Measurements from ENCODE around the gene GRAMD2B. TPM values are rescaled to one million over a fixed set of nuclear protein-coding genes. Genes with fewer than 3 reads are reported as not detected.
"Not testable (repeated sequence)": the region's sequence is repeated elsewhere in the genome, so short reads cannot be mapped to it uniquely, and the experiment has no call there.

The GRAMD2B gene
- total RNA-seq, 1 donor from 2014 or later = 15.0 TPM

DNA sequence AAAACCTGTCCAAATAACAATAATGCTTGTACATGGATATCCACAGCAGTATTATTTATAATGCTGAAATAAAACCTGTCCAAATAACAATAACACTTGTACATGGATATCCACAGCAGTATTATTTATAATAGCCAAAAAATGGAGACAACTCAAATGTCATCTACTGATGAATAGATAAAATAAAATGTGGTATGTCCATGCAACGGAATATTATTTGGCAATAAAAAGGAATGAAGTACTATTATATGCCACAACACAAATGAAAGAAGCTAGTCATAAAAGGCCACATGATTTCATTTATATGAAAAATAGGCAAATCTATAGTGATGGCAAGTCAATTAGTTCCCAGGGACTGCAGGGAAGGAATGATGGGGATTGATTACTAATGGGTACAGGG, 31.8 kb upstream of the GRAMD2B start:
- no peak for DNase-seq (ENCODE audit: low spot score in 2 of 2, unreplicated experiment in 2 of 2)
- no peak overlapping the region for H3K4me3 Mint-ChIP-seq
- TF ChIP-seq, protein P1, sequence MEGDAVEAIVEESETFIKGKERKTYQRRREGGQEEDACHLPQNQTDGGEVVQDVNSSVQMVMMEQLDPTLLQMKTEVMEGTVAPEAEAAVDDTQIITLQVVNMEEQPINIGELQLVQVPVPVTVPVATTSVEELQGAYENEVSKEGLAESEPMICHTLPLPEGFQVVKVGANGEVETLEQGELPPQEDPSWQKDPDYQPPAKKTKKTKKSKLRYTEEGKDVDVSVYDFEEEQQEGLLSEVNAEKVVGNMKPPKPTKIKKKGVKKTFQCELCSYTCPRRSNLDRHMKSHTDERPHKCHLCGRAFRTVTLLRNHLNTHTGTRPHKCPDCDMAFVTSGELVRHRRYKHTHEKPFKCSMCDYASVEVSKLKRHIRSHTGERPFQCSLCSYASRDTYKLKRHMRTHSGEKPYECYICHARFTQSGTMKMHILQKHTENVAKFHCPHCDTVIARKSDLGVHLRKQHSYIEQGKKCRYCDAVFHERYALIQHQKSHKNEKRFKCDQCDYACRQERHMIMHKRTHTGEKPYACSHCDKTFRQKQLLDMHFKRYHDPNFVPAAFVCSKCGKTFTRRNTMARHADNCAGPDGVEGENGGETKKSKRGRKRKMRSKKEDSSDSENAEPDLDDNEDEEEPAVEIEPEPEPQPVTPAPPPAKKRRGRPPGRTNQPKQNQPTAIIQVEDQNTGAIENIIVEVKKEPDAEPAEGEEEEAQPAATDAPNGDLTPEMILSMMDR (IDR thresholded peaks at IDR 0.05; ENCODE audit: unreplicated experiment) = no peak
- peaks cover 12% of the 10 kb centered on the region for H3K4me1 Mint-ChIP-seq
- no peaks in the 10 kb centered on the region for H3K36me3 Mint-ChIP-seq
- no peak overlapping the region for H3K27ac Mint-ChIP-seq
- no peaks in the 10 kb centered on the region for H3K9me3 Mint-ChIP-seq
- no peaks in the 10 kb centered on the region for H3K27me3 Mint-ChIP-seq (ENCODE audit: low read depth)

DNA sequence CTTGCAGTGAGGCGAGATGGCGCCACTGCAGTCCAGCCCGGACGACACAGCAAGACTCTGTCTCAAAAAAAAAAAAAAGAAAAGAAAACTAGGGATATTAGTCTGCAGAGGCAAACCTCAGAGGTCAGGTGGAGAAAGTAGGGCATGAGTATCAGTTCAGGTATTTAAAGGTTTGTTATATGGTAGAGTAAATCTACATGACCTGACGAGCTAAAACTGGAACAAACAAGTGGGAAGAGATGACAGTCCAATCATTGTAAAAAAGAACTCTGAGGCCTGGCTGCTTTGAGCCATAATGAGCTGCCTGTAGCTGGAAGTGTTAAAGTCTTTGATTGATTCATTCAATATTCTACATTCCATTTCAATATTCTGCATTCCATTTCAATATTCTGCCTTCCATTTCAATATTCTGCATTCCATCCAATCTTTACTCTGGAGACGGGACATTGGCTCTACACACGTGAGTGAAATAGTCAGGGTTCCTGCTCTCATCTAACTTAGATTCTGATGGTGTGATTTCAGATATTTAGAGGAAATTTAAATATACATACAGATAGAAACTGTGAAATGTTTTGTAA, 28.9 kb upstream of the GRAMD2B start:
- no peak for DNase-seq (ENCODE audit: low spot score in 2 of 2, unreplicated experiment in 2 of 2)
- H3K4me1 Mint-ChIP-seq = peaks cover 12% of the 10 kb centered on the region

DNA sequence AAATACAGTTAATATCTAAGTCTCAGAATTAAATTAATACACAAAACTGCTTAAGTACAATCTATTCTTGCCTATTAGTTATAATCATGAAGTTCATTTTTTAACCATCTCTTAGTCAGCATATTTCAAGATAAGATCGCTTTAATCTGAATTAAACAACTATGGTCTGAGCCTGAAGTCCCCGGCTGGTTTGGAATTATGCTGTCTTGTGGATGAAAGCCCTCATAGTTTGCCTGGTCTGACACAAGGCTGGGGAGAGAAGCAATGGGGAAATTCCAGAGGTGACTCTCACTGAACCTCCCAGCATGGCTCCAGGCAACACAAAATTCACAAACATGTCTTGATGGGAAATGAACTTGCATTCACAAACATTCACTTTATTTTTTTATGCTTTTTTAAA, 28.0 kb upstream of the GRAMD2B start:
- H3K4me1 Mint-ChIP-seq = peaks cover 10% of the 10 kb centered on the region
- H3K9me3 Mint-ChIP-seq = peaks cover 26% of the 10 kb centered on the region
- peaks cover 3% of the 10 kb centered on the region for H3K36me3 Mint-ChIP-seq
- peak overlapping the region; percentile 83 for H3K27ac Mint-ChIP-seq
- H3K27me3 Mint-ChIP-seq (ENCODE audit: low read depth) = no peaks in the 10 kb centered on the region
- DNase-seq (ENCODE audit: low spot score in 2 of 2, unreplicated experiment in 2 of 2) = no peak
- no peak overlapping the region for H3K4me3 Mint-ChIP-seq
- TF ChIP-seq, protein P1 (IDR thresholded peaks at IDR 0.05; ENCODE audit: unreplicated experiment) = no peak

More for the DNA sequence above, 28.9 kb upstream of the GRAMD2B start:
- TF ChIP-seq, protein P1 (IDR thresholded peaks at IDR 0.05; ENCODE audit: unreplicated experiment) = no peak
- H3K27me3 Mint-ChIP-seq (ENCODE audit: low read depth) = no peaks in the 10 kb centered on the region
- H3K27ac Mint-ChIP-seq = peak overlapping the region; percentile 5
- no peak overlapping the region for H3K4me3 Mint-ChIP-seq
- H3K36me3 Mint-ChIP-seq = peaks cover 1% of the 10 kb centered on the region
- H3K9me3 Mint-ChIP-seq = peaks cover 17% of the 10 kb centered on the region

DNA sequence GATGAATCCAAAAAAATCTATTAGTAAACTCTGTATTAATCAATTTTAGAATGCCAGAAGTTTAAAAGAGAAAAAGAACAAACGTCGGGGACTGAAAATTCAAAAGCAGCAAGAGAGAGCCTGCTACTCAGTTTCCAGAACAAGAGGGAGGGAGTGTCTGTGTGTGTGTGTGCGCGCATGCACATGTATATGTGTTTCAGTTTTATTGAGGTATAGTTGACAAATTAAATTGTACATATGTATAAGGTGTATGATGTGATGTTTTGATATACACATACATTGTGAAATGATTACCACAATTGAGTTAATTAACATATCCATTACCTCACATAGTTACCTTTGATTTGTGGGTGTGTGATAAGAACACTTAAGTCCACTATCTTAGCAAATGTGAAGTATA, 27.6 kb upstream of the GRAMD2B start:
- Mint-ChIP-seq H3K36me3 (peaks cover 3% of the 10 kb centered on the region), H3K4me3 (no peak overlapping the region), H3K4me1 (peaks cover 10% of the 10 kb centered on the region), H3K9me3 (peaks cover 28% of the 10 kb centered on the region), H3K27me3 (ENCODE audit: low read depth) (no peaks in the 10 kb centered on the region), H3K27ac (peak overlapping the region; percentile 83)
- DNase-seq (ENCODE audit: low spot score in 2 of 2, unreplicated experiment in 2 of 2) = no peak
- TF ChIP-seq, protein P1 (IDR thresholded peaks at IDR 0.05; ENCODE audit: unreplicated experiment) = no peak

DNA sequence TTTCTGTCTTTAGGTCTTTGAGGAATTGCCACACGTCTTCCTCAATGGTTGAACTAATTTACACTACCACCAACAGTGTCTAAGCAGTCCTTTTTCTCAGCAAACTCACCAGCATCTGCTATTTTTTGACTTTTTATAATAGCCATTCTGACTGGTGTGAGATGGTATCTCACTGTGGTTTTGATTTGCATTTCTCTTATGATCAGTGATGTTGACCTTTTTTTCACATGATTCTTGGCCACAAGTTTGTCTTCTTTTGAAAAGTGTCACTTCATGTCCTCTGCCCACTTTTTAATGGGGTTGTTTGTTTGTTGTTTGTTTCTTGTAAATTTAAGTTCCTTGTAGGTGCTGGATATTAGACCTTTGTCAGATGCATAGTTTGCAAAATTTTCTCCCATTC, 26.5 kb upstream of the GRAMD2B start:
- H3K27me3 Mint-ChIP-seq (ENCODE audit: low read depth); DNase-seq (ENCODE audit: low spot score in 2 of 2, unreplicated experiment in 2 of 2); H3K27ac Mint-ChIP-seq; H3K4me3 Mint-ChIP-seq; H3K36me3 Mint-ChIP-seq: not testable (repeated sequence)
- H3K4me1 Mint-ChIP-seq = peaks cover 10% of the 10 kb centered on the region
- peaks cover 39% of the 10 kb centered on the region for H3K9me3 Mint-ChIP-seq

DNA sequence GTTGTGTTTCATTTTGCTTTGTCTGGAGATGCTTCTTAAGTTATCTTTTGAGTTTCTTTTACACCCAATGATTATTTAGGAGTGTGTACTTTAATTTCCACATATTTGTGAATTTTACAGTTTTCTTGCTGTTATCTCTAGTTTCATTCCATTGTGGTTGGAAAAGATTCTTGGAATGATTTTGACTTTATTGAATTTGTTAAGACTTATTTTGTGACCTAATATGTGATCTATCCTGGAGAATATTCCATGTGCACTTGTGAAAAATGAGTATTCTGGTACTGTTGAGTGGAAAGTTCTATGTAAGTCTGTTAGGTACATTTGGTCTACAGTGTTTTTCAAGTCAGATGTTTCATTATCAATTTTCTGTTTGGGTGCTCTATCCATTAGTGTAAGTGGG, 24.4 kb upstream of the GRAMD2B start:
- Mint-ChIP-seq H3K27me3 (ENCODE audit: low read depth) (no peaks in the 10 kb centered on the region), H3K4me1 (peaks cover 10% of the 10 kb centered on the region), H3K27ac (no peak overlapping the region), H3K9me3 (peaks cover 45% of the 10 kb centered on the region), H3K36me3 (peaks cover 3% of the 10 kb centered on the region), H3K4me3 (no peak overlapping the region)
- no peak for DNase-seq (ENCODE audit: low spot score in 2 of 2, unreplicated experiment in 2 of 2)
- TF ChIP-seq, protein P1 (IDR thresholded peaks at IDR 0.05; ENCODE audit: unreplicated experiment) = no peak
